Keratinocyte (primary cell): ENCODE measurements around the gene BCAS4.

Source experiments
- EZH2 ChIP-seq: IDR thresholded peaks from one replicate; pipeline ENCODE4 v1.6.1; 2012; ENCODE audit warnings: inconsistent platforms, mild to moderate bottlenecking, low read length, moderate library complexity
- TF ChIP-seq, protein P1 (sequence below), 3 experiments: IDR thresholded peaks in 1 of 3; conservative IDR thresholded peaks in 1 of 3; optimal IDR thresholded peaks in 1 of 3; 2 replicates in 2 of 3; 3 replicates in 1 of 3; pipeline versions ENCODE3 to v1.5.1; 2011; ENCODE audit warnings: low read length in 3 of 3, mild to moderate bottlenecking in 3 of 3, moderate library complexity in 2 of 3, control low read depth in 1 of 3, inconsistent platforms in 1 of 3; ENCODE audit not compliant: insufficient read depth in 2 of 3; ENCODE audit errors: extremely low read depth in 1 of 3

DNA sequence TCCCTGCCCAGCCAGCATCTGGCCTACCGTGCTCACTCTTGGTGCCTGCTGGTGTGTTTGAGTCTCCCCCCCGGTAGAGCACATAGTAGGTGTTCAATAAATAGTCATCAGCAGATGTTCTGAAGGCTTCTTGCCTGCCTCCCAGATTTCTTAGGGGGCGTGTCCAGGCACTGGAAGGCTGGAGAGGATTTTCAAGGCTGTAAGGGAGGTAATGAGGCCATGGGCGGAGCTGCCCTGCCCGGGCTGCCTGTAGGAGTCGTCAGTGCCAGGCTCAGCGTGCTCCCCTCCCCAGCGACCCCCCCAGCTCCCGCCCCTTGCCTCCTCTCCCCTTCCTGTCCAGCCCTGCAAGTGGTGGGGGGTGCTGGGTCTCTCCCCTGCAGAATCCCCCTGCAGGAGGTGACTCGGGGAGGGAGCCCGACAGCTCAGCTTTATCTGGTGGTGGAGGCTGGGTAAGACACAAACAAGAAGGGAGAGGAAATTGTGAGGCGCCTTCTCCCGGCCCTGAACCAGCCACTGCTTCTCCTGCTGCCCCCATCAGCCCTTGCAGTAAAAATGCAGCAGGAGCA, 55.9 kb downstream of the BCAS4 start:
- TF ChIP-seq, protein P1, sequence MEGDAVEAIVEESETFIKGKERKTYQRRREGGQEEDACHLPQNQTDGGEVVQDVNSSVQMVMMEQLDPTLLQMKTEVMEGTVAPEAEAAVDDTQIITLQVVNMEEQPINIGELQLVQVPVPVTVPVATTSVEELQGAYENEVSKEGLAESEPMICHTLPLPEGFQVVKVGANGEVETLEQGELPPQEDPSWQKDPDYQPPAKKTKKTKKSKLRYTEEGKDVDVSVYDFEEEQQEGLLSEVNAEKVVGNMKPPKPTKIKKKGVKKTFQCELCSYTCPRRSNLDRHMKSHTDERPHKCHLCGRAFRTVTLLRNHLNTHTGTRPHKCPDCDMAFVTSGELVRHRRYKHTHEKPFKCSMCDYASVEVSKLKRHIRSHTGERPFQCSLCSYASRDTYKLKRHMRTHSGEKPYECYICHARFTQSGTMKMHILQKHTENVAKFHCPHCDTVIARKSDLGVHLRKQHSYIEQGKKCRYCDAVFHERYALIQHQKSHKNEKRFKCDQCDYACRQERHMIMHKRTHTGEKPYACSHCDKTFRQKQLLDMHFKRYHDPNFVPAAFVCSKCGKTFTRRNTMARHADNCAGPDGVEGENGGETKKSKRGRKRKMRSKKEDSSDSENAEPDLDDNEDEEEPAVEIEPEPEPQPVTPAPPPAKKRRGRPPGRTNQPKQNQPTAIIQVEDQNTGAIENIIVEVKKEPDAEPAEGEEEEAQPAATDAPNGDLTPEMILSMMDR (optimal IDR thresholded peaks at IDR 0.05 in 1 of 3, IDR thresholded peaks at IDR 0.05 in 1 of 3, conservative IDR thresholded peaks at IDR 0.05 in 1 of 3; ENCODE audit: extremely low read depth in 1 of 3, insufficient read depth in 2 of 3, low read length in 3 of 3) = peak in 1 of 3 experiments; percentile 2
- no peak for TF ChIP-seq EZH2
